GM23338 (cell line): ENCODE results near the gene PPP6R3.

Experiments used
- CREB1 ChIP-seq: fragments of 250-450 bp; sonication (Bioruptor Pico); IDR thresholded peaks from 2 replicates; pipeline ENCODE4 v1.5.0; 2020; ENCODE audit warnings: low read depth, mild to moderate bottlenecking, moderate library complexity
- CTCF ChIP-seq, 2 experiments: fragments of 200-600 bp in 1 of 2; sonication (generic) in 1 of 2; conservative IDR thresholded peaks; 2 replicates each; pipeline versions ENCODE4 v1.5.1 to v1.6.1; 2016 to 2017; ENCODE audit warnings: antibody characterized with exemption in 2 of 2, low read depth in 2 of 2, mild to moderate bottlenecking in 2 of 2, moderate library complexity in 1 of 2
- EZH2 ChIP-seq: fragments of 200-600 bp; sonication (generic); IDR thresholded peaks from one replicate; pipeline ENCODE4 v1.8.0; 2017; ENCODE audit warnings: antibody characterized with exemption, mild to moderate bottlenecking, low read depth; ENCODE audit not compliant: unreplicated experiment
- EZH2phosphoT487 ChIP-seq: fragments of 200-600 bp; sonication (generic); IDR thresholded peaks from one replicate; pipeline ENCODE4 v1.8.1; 2018; ENCODE audit warnings: antibody characterized with exemption; ENCODE audit not compliant: unreplicated experiment
- POLR2AphosphoS5 ChIP-seq: IDR thresholded peaks from 2 replicates; pipeline ENCODE4 v1.6.1; 2016; ENCODE audit warnings: antibody characterized with exemption, low read depth
- STAT1 ChIP-seq: IDR thresholded peaks from one replicate; pipeline ENCODE4 v1.6.1; 2016; ENCODE audit warnings: antibody characterized with exemption; ENCODE audit not compliant: unreplicated experiment
- TF ChIP-seq, protein P1 (sequence below): fragments of 250-450 bp; sonication (Bioruptor Pico); IDR thresholded peaks from 2 replicates; pipeline ENCODE4 v1.5.0; 2020; ENCODE audit warnings: mild to moderate bottlenecking, moderate library complexity

GRCh38 chr11:68468217-68468828 lies 7.8 kb downstream of the PPP6R3 start:
- TF ChIP-seq CTCF (conservative IDR thresholded peaks at IDR 0.05; ENCODE audit: low read depth in 2 of 2) = no peak
- TF ChIP-seq EZH2phosphoT487 = no peak
- no peak for TF ChIP-seq EZH2
- TF ChIP-seq, protein P1, sequence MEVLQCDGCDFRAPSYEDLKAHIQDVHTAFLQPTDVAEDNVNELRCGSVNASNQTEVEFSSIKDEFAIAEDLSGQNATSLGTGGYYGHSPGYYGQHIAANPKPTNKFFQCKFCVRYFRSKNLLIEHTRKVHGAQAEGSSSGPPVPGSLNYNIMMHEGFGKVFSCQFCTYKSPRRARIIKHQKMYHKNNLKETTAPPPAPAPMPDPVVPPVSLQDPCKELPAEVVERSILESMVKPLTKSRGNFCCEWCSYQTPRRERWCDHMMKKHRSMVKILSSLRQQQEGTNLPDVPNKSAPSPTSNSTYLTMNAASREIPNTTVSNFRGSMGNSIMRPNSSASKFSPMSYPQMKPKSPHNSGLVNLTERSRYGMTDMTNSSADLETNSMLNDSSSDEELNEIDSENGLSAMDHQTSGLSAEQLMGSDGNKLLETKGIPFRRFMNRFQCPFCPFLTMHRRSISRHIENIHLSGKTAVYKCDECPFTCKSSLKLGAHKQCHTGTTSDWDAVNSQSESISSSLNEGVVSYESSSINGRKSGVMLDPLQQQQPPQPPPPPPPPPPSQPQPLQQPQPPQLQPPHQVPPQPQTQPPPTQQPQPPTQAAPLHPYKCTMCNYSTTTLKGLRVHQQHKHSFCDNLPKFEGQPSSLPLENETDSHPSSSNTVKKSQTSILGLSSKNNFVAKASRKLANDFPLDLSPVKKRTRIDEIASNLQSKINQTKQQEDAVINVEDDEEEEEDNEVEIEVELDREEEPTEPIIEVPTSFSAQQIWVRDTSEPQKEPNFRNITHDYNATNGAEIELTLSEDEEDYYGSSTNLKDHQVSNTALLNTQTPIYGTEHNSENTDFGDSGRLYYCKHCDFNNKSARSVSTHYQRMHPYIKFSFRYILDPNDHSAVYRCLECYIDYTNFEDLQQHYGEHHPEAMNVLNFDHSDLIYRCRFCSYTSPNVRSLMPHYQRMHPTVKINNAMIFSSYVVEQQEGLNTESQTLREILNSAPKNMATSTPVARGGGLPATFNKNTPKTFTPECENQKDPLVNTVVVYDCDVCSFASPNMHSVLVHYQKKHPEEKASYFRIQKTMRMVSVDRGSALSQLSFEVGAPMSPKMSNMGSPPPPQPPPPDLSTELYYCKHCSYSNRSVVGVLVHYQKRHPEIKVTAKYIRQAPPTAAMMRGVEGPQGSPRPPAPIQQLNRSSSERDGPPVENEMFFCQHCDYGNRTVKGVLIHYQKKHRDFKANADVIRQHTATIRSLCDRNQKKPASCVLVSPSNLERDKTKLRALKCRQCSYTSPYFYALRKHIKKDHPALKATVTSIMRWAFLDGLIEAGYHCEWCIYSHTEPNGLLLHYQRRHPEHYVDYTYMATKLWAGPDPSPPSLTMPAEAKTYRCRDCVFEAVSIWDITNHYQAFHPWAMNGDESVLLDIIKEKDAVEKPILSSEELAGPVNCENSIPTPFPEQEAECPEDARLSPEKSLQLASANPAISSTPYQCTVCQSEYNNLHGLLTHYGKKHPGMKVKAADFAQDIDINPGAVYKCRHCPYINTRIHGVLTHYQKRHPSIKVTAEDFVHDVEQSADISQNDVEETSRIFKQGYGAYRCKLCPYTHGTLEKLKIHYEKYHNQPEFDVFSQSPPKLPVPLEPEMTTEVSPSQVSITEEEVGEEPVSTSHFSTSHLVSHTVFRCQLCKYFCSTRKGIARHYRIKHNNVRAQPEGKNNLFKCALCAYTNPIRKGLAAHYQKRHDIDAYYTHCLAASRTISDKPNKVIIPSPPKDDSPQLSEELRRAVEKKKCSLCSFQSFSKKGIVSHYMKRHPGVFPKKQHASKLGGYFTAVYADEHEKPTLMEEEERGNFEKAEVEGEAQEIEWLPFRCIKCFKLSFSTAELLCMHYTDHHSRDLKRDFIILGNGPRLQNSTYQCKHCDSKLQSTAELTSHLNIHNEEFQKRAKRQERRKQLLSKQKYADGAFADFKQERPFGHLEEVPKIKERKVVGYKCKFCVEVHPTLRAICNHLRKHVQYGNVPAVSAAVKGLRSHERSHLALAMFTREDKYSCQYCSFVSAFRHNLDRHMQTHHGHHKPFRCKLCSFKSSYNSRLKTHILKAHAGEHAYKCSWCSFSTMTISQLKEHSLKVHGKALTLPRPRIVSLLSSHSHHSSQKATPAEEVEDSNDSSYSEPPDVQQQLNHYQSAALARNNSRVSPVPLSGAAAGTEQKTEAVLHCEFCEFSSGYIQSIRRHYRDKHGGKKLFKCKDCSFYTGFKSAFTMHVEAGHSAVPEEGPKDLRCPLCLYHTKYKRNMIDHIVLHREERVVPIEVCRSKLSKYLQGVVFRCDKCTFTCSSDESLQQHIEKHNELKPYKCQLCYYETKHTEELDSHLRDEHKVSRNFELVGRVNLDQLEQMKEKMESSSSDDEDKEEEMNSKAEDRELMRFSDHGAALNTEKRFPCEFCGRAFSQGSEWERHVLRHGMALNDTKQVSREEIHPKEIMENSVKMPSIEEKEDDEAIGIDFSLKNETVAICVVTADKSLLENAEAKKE (CRISPR knock-in tag) = no peak
- no peak for TF ChIP-seq STAT1
- no peak for TF ChIP-seq POLR2AphosphoS5
- no peak for TF ChIP-seq CREB1 (CRISPR knock-in tag)
